Fibroblast of lung (primary cell): ENCODE data around the gene BMP7.

Source experiments
- EZH2 ChIP-seq: IDR thresholded peaks from 2 replicates; pipeline ENCODE4 v1.5.1; 2012; ENCODE audit warnings: low read length, control low read depth, mild to moderate bottlenecking; ENCODE audit errors: missing control alignments
- TF ChIP-seq, protein P1 (sequence below), 2 donors: IDR thresholded peaks in 1 of 2; conservative IDR thresholded peaks in 1 of 2; 1 replicate in 1 of 2; 2 replicates in 1 of 2; pipeline ENCODE4 v1.5.1; 2011 to 2012; ENCODE audit warnings: low read length in 2 of 2, control low read depth in 1 of 2, inconsistent platforms in 1 of 2, low read depth in 1 of 2, mild to moderate bottlenecking in 1 of 2

DNA sequence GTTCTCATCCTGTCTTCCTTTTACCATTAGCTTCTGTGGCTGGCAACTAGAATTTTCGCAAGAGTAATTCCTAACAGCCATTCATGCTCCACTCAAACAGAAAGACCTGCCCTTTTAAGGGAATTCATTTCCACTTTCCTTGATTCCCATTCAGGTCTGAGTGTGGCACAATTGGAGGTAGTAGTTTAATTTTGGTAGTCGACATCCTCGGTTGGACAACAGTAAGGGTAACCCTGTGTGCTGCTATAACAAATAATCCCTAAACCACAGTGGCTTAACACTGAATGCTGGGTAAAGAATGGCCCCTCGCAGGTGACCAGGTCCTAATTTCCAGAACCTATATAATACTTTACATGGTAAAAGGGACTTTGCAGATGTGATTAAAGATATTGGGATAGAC lies 142.9 kb downstream of the BMP7 start:
- TF ChIP-seq, protein P1, sequence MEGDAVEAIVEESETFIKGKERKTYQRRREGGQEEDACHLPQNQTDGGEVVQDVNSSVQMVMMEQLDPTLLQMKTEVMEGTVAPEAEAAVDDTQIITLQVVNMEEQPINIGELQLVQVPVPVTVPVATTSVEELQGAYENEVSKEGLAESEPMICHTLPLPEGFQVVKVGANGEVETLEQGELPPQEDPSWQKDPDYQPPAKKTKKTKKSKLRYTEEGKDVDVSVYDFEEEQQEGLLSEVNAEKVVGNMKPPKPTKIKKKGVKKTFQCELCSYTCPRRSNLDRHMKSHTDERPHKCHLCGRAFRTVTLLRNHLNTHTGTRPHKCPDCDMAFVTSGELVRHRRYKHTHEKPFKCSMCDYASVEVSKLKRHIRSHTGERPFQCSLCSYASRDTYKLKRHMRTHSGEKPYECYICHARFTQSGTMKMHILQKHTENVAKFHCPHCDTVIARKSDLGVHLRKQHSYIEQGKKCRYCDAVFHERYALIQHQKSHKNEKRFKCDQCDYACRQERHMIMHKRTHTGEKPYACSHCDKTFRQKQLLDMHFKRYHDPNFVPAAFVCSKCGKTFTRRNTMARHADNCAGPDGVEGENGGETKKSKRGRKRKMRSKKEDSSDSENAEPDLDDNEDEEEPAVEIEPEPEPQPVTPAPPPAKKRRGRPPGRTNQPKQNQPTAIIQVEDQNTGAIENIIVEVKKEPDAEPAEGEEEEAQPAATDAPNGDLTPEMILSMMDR (conservative IDR thresholded peaks at IDR 0.05 in 1 of 2, IDR thresholded peaks at IDR 0.05 in 1 of 2; ENCODE audit: low read depth in 1 of 2, low read length in 2 of 2) = no peak
- no peak for TF ChIP-seq EZH2
